HG03460 (cell line): ENCODE data around the gene EHMT1.
"Not testable (repeated sequence)": the region's sequence is repeated elsewhere in the genome, so short reads cannot be mapped to it uniquely, and the experiment has no call there.

ENCODE experiments used
- ATAC-seq: cut with Tn5 transposase; IDR thresholded peaks from one replicate; pipeline ENCODE4 v1.9.1; 2021; ENCODE audit not compliant: unreplicated experiment

Gene EHMT1

GRCh38 chr9:137800196-137801022 is 181.6 kb downstream of the EHMT1 start:
- ATAC-seq, result no peak

GRCh38 chr9:137801023-137801319 is 182.2 kb downstream of the EHMT1 start:
- no peak for ATAC-seq

GRCh38 chr9:137802021-137802420 is 183.2 kb downstream of the EHMT1 start:
- no peak for ATAC-seq

- no peak for ATAC-seq
Observed at GRCh38 chr9:137802521-137803243, 183.9 kb downstream of the EHMT1 start.

- no peak for ATAC-seq
Observed at GRCh38 chr9:137804908-137805630, 186.3 kb downstream of the EHMT1 start.

DNA sequence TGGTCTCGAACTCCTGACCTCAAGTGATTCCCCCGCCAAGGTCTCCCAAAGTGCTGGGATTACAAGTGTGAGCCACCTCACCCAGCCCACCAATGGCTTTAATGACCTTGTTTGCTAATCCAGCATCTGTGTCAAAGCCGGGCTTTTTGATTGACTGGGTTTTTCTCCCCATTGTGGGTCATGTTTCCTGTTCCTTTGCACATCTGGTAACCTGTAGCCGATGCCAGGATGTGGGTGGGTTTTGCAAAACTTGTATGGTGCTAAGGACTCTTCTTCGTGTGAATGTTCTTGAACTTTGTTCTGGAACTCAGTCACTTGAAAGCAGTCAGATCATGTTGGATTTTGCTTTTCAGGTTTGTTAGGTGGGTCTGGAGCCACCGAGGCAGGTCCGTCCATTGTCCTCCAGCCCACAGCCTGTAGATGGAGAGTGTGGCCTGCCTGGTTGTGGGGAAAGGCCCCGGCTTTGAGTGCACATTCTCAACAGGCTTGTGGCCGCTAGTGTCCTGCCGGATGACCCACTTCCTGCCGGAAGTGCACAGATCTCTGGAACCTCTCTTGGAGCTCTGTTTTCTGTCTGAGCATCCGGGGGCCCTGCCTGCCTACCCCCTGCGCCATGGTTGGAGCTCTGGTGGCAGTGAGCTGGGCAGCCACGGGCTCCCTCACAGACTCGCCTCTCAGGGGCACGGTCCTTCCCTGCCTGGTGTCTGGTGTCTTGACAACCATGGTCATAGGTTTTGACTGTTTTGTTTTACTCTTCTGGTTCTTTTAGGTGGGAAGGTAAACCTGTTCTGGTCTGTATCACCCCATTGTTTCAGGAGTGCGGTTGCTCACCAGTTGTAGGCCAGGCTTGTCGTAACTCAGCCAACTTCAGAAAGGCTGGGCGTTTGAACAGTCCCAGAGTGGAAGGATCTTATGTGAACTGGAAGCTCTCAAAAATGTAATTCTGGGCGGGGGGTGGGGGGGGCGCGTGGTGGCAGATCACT is 189.2 kb downstream of the EHMT1 start:
- no peak for ATAC-seq

- no peak for ATAC-seq
Observed at GRCh38 chr9:137809040-137809576, 190.3 kb downstream of the EHMT1 start.

GRCh38 chr9:137809726-137810450 is 191.1 kb downstream of the EHMT1 start:
- not testable (repeated sequence) for ATAC-seq

GRCh38 chr9:137811283-137811870 is 192.6 kb downstream of the EHMT1 start:
- no peak for ATAC-seq

- ATAC-seq, result no peak
Observed at GRCh38 chr9:137812356-137813023, 193.7 kb downstream of the EHMT1 start.

DNA sequence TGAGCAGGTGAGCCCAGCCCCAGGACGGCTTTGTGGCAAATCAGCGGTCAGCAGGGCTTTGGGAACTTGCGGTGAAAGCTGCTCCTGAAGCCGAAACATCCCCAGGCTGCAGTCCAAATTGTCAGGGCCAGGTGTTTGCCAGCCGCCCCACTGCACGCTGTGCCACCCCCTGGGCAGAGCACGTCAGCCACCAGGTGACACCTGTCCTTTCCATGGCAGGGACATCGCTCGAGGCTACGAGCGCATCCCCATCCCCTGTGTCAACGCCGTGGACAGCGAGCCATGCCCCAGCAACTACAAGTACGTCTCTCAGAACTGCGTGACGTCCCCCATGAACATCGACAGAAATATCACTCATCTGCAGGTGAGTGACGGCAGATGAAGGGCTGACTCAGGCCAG is 194.4 kb downstream of the EHMT1 start:
- no peak for ATAC-seq

GRCh38 chr9:137813651-137814415 is 195.0 kb downstream of the EHMT1 start:
- ATAC-seq, result no peak

DNA sequence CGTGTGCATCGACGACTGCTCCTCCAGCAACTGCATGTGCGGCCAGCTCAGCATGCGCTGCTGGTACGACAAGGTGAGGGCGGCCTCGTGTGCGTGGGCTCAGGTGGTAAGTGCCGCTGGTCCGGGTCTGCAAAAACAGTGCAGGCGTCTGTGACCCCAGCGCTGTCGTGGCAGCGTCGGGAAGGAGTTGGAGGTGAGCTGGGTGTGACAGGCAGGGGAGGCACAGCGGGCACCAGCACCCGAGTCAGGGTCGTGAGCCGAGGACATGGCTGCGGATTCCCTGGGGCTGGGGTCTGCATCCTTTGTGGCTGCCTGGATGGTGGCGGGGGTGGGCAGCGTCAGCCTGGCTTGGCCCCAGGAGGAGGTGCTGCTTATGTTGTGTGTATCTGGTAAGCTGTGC is 195.6 kb downstream of the EHMT1 start:
- ATAC-seq, result no peak

DNA sequence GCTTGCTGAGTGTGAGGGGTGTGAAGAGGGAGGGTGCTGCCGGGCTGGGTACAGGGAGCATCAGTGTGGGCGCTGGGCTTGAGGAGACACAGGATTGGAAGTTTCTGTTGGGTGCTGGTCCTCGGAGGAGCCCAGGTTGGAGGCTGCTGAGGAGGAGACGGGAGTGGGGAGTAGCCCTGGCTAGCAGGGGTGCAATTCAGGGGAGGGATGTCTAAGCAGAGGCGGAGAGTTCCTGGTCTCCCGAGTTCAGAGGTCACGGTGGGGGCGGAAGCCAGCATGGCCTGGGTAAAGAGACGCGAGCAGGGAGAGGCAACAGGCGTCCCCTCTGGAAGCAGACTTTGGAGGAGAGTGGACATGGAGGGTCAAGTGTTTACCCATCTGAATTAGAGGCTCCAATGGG is 196.0 kb downstream of the EHMT1 start:
- no peak for ATAC-seq

- no peak for ATAC-seq
Observed at GRCh38 chr9:137815256-137816255, 196.8 kb downstream of the EHMT1 start.

GRCh38 chr9:137816531-137817235 is 197.9 kb downstream of the EHMT1 start:
- ATAC-seq, result no peak
